Prostate gland (tissue), 2 donors: ENCODE measurements around the gene C16orf74. TPM values are rescaled to one million over a fixed set of nuclear protein-coding genes. Genes with fewer than 3 reads are reported as not detected.

Experiments used
- DNase-seq: peaks from one replicate; pipeline ENCODE4 v3.0.0-alpha.2; 2019; ENCODE audit warnings: low spot score
- H3K27ac ChIP-seq, 2 donors: fragments of 200-600 bp; sonication (generic); 2 replicates each; pipeline ENCODE4 v1.5.1; 2017 to 2019
- H3K27me3 ChIP-seq: fragments of 200-600 bp; sonication (generic); replicated peaks from 2 replicates; pipeline ENCODE4 v1.5.1; 2019; ENCODE audit not compliant: insufficient read depth
- H3K36me3 ChIP-seq, 2 donors: fragments of 200-600 bp; sonication (generic); 1 replicate in 1 of 2; 2 replicates in 1 of 2; pipeline versions ENCODE4 v1.5.1 to v1.8.1; 2017 to 2019
- H3K4me1 ChIP-seq: fragments of 200-600 bp; sonication (generic); replicated peaks from 2 replicates; pipeline ENCODE4 v1.5.1; 2019
- H3K4me3 ChIP-seq, 2 donors: fragments of 200-600 bp; sonication (generic); 2 replicates each; pipeline ENCODE4 v1.5.1; 2017 to 2019
- H3K9me3 ChIP-seq: fragments of 200-600 bp; sonication (generic); 2 replicates; pipeline ENCODE4 v1.5.1; 2017
- POLR2A ChIP-seq: fragments of 450-650 bp; IDR thresholded peaks from one replicate; pipeline ENCODE4 v1.6.1; 2016; ENCODE audit warnings: antibody characterized with exemption, mild to moderate bottlenecking
- POLR2AphosphoS5 ChIP-seq: sonication (generic); formaldehyde crosslinking; IDR thresholded peaks from one replicate; pipeline ENCODE4 v1.6.1; 2017; ENCODE audit warnings: antibody characterized with exemption
- WGBS: methylation state at CpG from one replicate; pipeline ENCODE4 v1.1.5; 2018; 5-methylcytosine and 5-hydroxymethylcytosine counted together
- intact Hi-C: fragments of 100-400 bp; cut with DNase I; formaldehyde crosslinking; loops from one replicate; pipeline ENCODE4 v1.14.2; 2022
- total RNA-seq, 2 donors: library from RNA; depleted of rRNA; stranded (reverse); fragments of >200 nt; gene quantifications; one replicate each; pipeline ENCODE4 v1.1.0, GENCODE V29; 2016
- TF ChIP-seq, protein P1 (sequence below), 4 experiments: fragments of 200-600 bp in 2 of 4; fragments of 450-650 bp in 2 of 4; sonication (generic) in 2 of 4; IDR thresholded peaks; 1 replicate in 3 of 4; 2 replicates in 1 of 4; pipeline ENCODE4 v1.5.1; 2016 to 2019; ENCODE audit warnings: antibody characterized with exemption in 4 of 4, mild to moderate bottlenecking in 2 of 4, moderate library complexity in 2 of 4

The C16orf74 gene
- total RNA-seq, 2 donors from 2014 or later: 17.4 to 19.3 TPM

DNA sequence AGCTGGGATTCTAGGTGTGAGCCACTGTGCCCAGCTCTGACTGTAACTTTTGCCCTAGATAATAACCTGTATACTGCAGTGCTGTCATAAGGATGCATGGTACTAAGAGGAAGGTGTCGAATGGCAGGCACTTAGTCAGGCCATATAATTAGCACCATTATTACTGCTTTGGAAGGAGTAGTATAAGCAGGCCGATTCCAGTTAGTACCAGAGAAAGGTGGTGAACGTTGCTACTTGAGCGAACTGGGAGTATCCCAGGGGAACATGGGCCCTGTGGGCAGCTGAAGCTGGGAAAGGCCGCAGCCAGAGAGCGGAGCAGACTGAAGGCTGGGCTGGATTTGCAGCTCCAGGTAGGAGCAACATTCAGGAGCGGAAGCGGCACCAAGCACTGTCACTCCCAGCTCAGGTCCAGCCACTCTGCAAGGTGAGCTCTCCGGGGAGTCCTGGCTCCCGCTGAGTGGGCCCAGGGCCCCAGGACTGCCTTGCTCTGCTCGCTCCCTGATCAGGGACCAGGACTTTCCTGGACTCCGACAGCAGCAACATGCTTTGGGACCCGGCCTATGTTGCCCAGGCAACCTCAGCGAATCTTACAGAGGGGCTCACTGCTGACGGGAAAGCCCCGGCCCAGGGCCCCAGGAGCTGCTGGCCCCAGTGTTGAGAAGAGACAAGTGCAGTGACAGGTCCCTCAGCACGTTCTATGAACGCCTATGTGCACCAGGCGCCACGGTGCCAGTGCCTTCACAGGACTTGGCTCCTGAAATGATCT, 28.6 kb downstream of the C16orf74 start:
- Histone ChIP-seq H3K36me3 (no peaks in the 10 kb centered on the region), H3K27me3 (no peaks in the 10 kb centered on the region), H3K9me3 (no peaks in the 10 kb centered on the region), H3K4me3 (no peak overlapping the region), H3K4me1 (no peaks in the 10 kb centered on the region), H3K27ac (no peak overlapping the region)
- 82% methylated on average over 15 of the region's 20 CpGs for WGBS
- no peak for DNase-seq
- intact Hi-C loops: no loop called here
- TF ChIP-seq, protein P1, sequence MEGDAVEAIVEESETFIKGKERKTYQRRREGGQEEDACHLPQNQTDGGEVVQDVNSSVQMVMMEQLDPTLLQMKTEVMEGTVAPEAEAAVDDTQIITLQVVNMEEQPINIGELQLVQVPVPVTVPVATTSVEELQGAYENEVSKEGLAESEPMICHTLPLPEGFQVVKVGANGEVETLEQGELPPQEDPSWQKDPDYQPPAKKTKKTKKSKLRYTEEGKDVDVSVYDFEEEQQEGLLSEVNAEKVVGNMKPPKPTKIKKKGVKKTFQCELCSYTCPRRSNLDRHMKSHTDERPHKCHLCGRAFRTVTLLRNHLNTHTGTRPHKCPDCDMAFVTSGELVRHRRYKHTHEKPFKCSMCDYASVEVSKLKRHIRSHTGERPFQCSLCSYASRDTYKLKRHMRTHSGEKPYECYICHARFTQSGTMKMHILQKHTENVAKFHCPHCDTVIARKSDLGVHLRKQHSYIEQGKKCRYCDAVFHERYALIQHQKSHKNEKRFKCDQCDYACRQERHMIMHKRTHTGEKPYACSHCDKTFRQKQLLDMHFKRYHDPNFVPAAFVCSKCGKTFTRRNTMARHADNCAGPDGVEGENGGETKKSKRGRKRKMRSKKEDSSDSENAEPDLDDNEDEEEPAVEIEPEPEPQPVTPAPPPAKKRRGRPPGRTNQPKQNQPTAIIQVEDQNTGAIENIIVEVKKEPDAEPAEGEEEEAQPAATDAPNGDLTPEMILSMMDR (IDR thresholded peaks at IDR 0.05): no peak
- no peak for TF ChIP-seq POLR2AphosphoS5
- TF ChIP-seq POLR2A: no peak

DNA sequence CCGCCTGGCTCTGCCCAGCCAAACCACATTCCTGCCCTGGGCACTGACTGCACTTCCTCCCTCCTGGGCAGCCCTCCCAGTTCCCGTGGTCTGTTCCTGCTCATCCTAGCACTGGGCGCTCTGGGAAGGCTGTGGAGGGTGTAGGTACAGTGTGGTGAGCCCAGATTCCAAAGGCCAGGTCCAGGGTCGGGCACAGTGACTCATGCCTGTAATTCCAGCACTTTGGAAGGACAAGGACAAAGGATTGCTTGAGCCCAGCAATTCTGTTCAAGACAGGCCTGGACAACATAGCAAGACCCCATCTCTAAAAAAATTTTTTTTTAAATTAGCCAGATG, 30.6 kb downstream of the C16orf74 start:
- intact Hi-C loops: no loop called here
- peak; percentile 91 for DNase-seq
- 34% methylated on average over 4 of the region's 4 CpGs for WGBS
- no peaks in the 10 kb centered on the region for H3K4me1 ChIP-seq
- TF ChIP-seq, protein P1 (IDR thresholded peaks at IDR 0.05): peak in 1 of 4 experiments; percentile 25
- TF ChIP-seq POLR2A (no peak), POLR2AphosphoS5 (peak; percentile 90)
- peak overlapping the region in 1 of 2 donors; percentile 51 for H3K27ac ChIP-seq
- H3K36me3 ChIP-seq: no peaks in the 10 kb centered on the region
- no peaks in the 10 kb centered on the region for H3K9me3 ChIP-seq
- no peak overlapping the region for H3K4me3 ChIP-seq
- no peaks in the 10 kb centered on the region for H3K27me3 ChIP-seq

DNA sequence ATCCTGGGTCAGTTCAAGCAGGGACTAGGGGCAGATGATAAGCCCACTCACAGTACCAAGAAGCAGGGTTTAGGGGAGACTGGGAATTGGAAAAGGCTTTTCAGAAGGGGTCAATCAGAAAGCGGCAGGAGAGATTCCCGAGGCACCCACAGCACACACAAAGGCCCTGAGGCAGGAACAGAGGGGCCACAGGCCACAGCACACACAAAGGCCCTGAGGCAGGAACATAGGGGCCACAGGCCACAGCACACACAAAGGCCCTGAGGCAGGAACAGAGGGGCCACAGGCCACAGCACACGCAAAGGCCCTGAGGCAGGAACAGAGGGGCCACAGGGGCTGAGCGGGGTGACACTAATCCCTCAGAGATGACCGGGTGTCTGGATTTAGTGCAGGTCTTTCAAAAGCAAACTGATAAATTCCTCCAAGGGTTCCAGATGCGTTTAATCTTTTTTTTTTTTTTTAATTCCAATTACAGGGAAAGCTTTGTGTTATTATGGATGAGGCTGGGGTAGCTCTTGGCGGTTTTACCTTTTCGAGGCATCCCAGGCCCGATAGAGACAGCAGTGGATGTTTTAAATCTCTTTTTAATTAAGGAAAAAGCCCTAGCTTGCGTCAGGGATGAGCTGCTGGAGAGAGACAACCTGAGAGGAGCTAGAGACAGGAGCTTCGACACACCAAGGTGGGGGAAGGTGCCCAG, 31.1 kb downstream of the C16orf74 start:
- peak overlapping the region; percentile 35 to 51 for H3K27ac ChIP-seq
- TF ChIP-seq POLR2A (no peak), POLR2AphosphoS5 (no peak)
- TF ChIP-seq, protein P1 (IDR thresholded peaks at IDR 0.05): no peak
- 71% methylated on average over 11 of the region's 11 CpGs for WGBS
- H3K4me1 ChIP-seq: no peaks in the 10 kb centered on the region
- no peak overlapping the region for H3K4me3 ChIP-seq
- H3K27me3 ChIP-seq: no peaks in the 10 kb centered on the region
- H3K9me3 ChIP-seq: no peaks in the 10 kb centered on the region
- intact Hi-C loops: loop anchor here (5.0 to 10.0 kb wide), 4 partner anchors 47 to 442 kb away; no protein-coding TSS in a partner anchor
- no peaks in the 10 kb centered on the region for H3K36me3 ChIP-seq
- DNase-seq: no peak

DNA sequence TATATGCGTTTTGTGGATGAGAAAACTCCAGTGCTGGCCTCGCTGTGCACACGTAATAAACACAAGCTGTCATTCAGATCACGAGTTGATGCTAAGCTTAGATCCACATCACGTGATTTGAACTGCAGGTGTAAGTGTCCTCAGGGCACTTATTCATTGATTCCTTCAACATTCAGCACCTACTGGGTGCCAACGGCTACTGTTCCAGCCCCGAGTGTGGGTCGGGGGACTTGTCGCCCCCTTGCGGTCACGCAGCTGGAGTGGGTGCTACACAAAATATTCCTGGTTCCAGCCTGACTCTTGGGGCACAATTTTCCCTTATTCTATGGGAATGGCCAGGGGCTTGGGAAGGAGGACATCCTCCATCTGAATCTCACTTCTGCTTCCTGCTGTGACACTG, 32.2 kb downstream of the C16orf74 start:
- no peak for DNase-seq
- H3K4me3 ChIP-seq: no peak overlapping the region
- intact Hi-C loops: loop anchor here (5.0 to 10.0 kb wide), 4 partner anchors 46 to 441 kb away; no protein-coding TSS in a partner anchor
- no peak for TF ChIP-seq POLR2AphosphoS5
- TF ChIP-seq, protein P1 (IDR thresholded peaks at IDR 0.05): peak in 2 of 4 experiments; percentile 11 to 18
- no peaks in the 10 kb centered on the region for H3K4me1 ChIP-seq
- H3K27me3 ChIP-seq: no peaks in the 10 kb centered on the region
- H3K27ac ChIP-seq: no peak overlapping the region
- no peaks in the 10 kb centered on the region for H3K9me3 ChIP-seq
- 53% methylated on average over 11 of the region's 11 CpGs for WGBS
- no peaks in the 10 kb centered on the region for H3K36me3 ChIP-seq
